SK-N-MC (cell line): ENCODE measurements around the gene MUC5B.

Experiments
- DNase-seq: peaks from one replicate; pipeline ENCODE4 v3.0.0-alpha.2; 2011; ENCODE audit warnings: low read depth, low spot score
- H3K27ac ChIP-seq: fragments of 200-600 bp; sonication (generic); 2 replicates; pipeline ENCODE4 v1.5.1; 2016; ENCODE audit warnings: mixed run types
- H3K36me3 ChIP-seq: fragments of 200-600 bp; sonication (generic); 2 replicates; pipeline ENCODE4 v1.6.1; 2017; ENCODE audit warnings: antibody characterized with exemption, low read length, mixed read lengths; ENCODE audit not compliant: insufficient read depth
- H3K4me3 ChIP-seq: fragments of 200-600 bp; sonication (generic); 2 replicates; pipeline ENCODE4 v1.5.1; 2016
- H3K9ac ChIP-seq: fragments of 200-600 bp; sonication (generic); 2 replicates; pipeline ENCODE4 v1.8.0; 2017; ENCODE audit warnings: mixed run types, mixed read lengths; ENCODE audit not compliant: insufficient read length
- H3K9me3 ChIP-seq: fragments of 200-600 bp; sonication (generic); 2 replicates; pipeline ENCODE4 v1.6.1; 2017; ENCODE audit warnings: low read depth, mild to moderate bottlenecking, antibody characterized with exemption, low read length, moderate library complexity, mixed read lengths
- EZH2 ChIP-seq: fragments of 200-600 bp; sonication (generic); IDR thresholded peaks from one replicate; pipeline ENCODE4 v1.6.1; 2017; ENCODE audit warnings: antibody characterized with exemption
- FOXP2 ChIP-seq: optimal IDR thresholded peaks from 2 replicates; pipeline ENCODE3; 2011; ENCODE audit warnings: mild to moderate bottlenecking, moderate library complexity; ENCODE audit not compliant: insufficient read depth; ENCODE audit errors: extremely low read length, control extremely low read depth
- POLR2AphosphoS5 ChIP-seq: IDR thresholded peaks from 2 replicates; pipeline ENCODE4 v1.6.1; 2012; ENCODE audit warnings: mild to moderate bottlenecking, low read depth, low read length, borderline replicate concordance

MUC5B gene

GRCh38 chr11:1295086-1295485 lies 72.2 kb downstream of the MUC5B start:
- Histone ChIP-seq H3K4me3 (no peak overlapping the region), H3K9ac (no peak overlapping the region), H3K36me3 (peaks cover under 1% of the 10 kb centered on the region; the same call in 1 of the 2 replicates), H3K27ac (no peak overlapping the region), H3K9me3 (no peaks in the 10 kb centered on the region)
- TF ChIP-seq POLR2AphosphoS5 = no peak
- TF ChIP-seq FOXP2 = no peak
- TF ChIP-seq EZH2 = no peak
- DNase-seq = no peak

DNA sequence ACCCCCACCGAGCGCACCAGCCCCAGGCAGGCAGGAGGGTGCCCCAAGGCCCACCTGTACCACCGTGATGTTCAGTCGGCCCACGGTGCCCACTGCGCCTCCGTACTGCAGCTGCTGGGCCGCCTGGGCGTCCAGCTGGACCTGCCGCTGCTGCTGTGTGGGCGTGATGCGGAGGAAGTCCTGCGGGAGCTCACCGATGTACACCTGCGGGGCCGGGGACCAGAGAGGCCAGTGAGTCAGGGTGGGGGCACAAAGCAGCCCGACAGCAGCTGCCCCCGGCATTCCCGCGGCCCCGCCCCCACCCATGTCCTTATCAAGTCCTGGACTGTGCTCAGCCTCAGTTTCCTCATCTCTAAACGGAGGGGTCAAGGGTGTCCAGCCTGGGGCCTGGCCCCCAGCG lies 72.7 kb downstream of the MUC5B start:
- Histone ChIP-seq H3K9ac (no peak overlapping the region), H3K27ac (no peak overlapping the region), H3K9me3 (no peaks in the 10 kb centered on the region), H3K36me3 (no peaks in the 10 kb centered on the region), H3K4me3 (no peak overlapping the region)
- TF ChIP-seq POLR2AphosphoS5 = no peak
- no peak for TF ChIP-seq FOXP2
- TF ChIP-seq EZH2 = no peak
- no peak for DNase-seq

DNA sequence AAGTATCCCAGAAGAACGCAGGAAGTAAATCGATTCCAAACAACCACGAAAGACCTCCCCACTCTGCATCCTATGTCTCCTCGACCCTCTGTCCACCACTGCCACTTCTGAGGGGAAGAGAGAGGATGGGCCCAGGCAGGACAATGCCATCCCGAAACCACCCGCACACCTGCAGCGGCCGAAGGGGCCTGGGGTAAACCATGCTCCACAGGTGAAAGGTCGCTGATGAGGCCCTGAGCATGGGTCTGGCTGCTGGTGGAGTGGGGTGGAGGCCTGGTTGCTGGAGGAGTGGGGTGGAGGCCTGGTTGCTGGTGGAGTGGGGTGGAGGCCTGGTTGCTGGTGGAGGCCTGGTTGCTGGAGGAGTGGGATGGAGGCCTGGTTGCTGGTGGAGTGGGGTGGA lies 73.4 kb downstream of the MUC5B start:
- no peak for DNase-seq
- H3K9me3 ChIP-seq = no peaks in the 10 kb centered on the region

GRCh38 chr11:1297011-1297575 lies 74.2 kb downstream of the MUC5B start:
- no peak overlapping the region for H3K4me3 ChIP-seq
- no peaks in the 10 kb centered on the region for H3K36me3 ChIP-seq
- H3K9ac ChIP-seq = no peak overlapping the region
- DNase-seq = no peak
- no peaks in the 10 kb centered on the region for H3K9me3 ChIP-seq
- no peak overlapping the region for H3K27ac ChIP-seq
- no peak for TF ChIP-seq FOXP2
- no peak for TF ChIP-seq POLR2AphosphoS5
- TF ChIP-seq EZH2 = no peak

More for the DNA sequence above, 73.4 kb downstream of the MUC5B start:
- H3K36me3 ChIP-seq = no peaks in the 10 kb centered on the region
- TF ChIP-seq FOXP2 (no peak), POLR2AphosphoS5 (no peak), EZH2 (no peak)
- no peak overlapping the region for H3K4me3 ChIP-seq
- no peak overlapping the region for H3K27ac ChIP-seq
- H3K9ac ChIP-seq = no peak overlapping the region

GRCh38 chr11:1297576-1298473 lies 75.0 kb downstream of the MUC5B start:
- Histone ChIP-seq H3K36me3 (no peaks in the 10 kb centered on the region), H3K27ac (no peak overlapping the region), H3K9me3 (no peaks in the 10 kb centered on the region), H3K4me3 (no peak overlapping the region), H3K9ac (no peak overlapping the region)
- no peak for DNase-seq
- TF ChIP-seq FOXP2 (no peak), EZH2 (no peak), POLR2AphosphoS5 (no peak)

- no peak for DNase-seq
- H3K36me3 ChIP-seq = no peaks in the 10 kb centered on the region
- no peaks in the 10 kb centered on the region for H3K9me3 ChIP-seq
- no peak overlapping the region for H3K9ac ChIP-seq
- TF ChIP-seq EZH2 = no peak
- H3K27ac ChIP-seq = no peak overlapping the region
- H3K4me3 ChIP-seq = no peak overlapping the region
Measured at GRCh38 chr11:1298695-1299492, 76.0 kb downstream of the MUC5B start.

DNA sequence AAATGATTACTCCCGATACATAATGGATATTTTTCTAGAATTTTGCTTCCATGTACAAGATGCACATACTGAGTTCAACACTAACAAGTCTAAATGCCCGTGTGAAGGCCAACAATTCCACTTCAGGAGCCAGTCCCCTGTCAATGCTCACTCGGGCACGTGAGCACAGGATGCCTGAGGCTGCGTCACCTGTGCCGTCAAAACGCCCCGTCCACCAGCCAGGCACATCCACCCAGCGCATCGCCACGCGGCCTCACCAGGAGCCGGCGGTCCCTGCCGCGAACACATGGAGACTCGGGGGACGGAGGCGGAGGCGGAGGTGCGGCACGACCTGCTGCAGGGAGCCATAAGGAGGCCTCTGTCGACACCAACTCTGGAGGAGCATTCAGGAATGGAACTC lies 76.8 kb downstream of the MUC5B start:
- H3K27ac ChIP-seq = no peak overlapping the region

GRCh38 chr11:1300121-1300520 lies 77.3 kb downstream of the MUC5B start:
- Histone ChIP-seq H3K4me3 (no peak overlapping the region), H3K27ac (no peak overlapping the region), H3K36me3 (no peaks in the 10 kb centered on the region), H3K9me3 (no peaks in the 10 kb centered on the region), H3K9ac (no peak overlapping the region)
- no peak for TF ChIP-seq POLR2AphosphoS5
- TF ChIP-seq FOXP2 = no peak
- TF ChIP-seq EZH2 = no peak
- no peak for DNase-seq

More for the DNA sequence above, 76.8 kb downstream of the MUC5B start:
- no peak for DNase-seq
- no peak overlapping the region for H3K9ac ChIP-seq
- H3K36me3 ChIP-seq = no peaks in the 10 kb centered on the region
- no peak overlapping the region for H3K4me3 ChIP-seq
- no peak for TF ChIP-seq FOXP2
- no peak for TF ChIP-seq POLR2AphosphoS5
- no peak for TF ChIP-seq EZH2
- H3K9me3 ChIP-seq = no peaks in the 10 kb centered on the region
